Activated CD4-positive, CD25-positive, alpha-beta regulatory T cell treated with anti-CD3 and anti-CD28 coated beads, Interleukin-2, amount 50 U/mL, for 16 hours (primary cell): ENCODE results near the gene ERN1.

Experiments
- DNase-seq: peaks from one replicate; pipeline ENCODE4 v3.0.0-alpha.2; 2020; ENCODE audit warnings: low read depth, low spot score

Gene ERN1

DNA sequence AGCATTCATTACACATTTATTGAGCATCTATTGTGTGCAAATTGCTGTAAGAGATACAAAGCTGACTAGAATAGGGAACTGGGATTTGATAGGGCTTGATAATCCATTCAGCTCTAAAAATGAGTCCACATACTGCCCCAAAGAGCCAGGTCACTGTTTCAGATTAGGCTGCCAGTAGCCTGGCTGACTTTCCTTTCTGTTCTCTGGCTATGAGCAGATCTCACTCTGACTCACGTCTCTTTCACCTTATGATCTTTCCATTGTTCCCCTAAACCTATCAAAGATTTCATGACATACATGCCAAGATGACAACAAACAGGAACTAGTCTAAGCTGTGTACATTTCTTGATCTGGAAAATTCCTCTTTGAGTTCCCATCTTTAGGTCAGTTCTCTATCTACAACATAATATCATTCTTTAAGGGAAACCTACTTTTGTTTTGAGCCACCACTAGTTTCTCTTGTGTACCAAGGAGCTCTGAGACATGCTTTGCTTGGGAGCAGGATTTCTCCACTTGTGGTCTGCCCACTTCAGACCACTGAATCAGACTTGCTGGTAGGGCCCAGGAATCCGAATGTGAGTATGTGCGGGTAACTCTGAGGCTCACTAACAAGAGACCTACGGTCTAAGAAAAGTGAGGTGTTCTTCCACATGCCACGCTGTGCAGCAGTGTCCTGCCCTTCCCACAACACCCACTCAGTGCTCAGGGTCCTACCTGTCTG lies 68.6 kb downstream of the ERN1 start:
- no peak for DNase-seq

DNA sequence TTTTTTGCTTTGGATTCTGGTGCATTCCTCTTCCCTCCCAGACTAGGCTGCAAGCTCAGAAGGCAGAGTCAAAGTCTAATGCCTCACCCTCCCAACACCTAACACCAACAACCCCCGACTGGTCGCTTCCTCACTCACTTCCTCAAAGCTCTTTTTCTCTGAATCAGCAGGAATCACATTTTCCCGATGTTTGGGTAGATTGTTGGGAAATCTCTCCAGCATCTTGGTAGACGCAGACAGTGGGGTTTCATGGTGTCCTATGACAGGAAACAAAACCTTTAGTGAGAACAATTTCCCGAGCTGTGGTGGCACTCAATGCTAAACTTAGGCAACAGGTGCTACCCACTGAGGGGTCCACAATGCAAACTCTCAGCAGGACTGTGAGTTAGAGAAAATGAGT lies 69.6 kb downstream of the ERN1 start:
- no peak for DNase-seq

DNA sequence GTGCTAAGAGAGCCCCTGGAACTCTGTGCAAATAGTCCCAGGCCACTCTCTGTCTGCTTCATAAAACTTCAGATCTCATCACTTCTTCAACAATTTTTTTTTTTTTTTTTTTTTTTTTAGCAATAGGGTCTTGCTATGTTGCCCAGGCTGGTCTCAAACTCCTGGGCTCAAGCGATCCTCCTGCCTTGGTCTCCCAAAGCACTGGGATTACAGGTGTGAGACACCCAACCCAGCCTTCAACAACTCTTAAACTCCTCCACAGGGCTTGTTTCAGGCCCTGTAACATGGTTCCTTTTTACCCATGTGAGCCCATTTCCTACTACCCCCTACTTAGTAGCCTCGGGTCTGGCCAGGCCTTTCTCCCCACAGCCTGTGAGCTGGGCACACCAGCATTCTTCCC lies 70.2 kb downstream of the ERN1 start:
- DNase-seq: no peak

DNA sequence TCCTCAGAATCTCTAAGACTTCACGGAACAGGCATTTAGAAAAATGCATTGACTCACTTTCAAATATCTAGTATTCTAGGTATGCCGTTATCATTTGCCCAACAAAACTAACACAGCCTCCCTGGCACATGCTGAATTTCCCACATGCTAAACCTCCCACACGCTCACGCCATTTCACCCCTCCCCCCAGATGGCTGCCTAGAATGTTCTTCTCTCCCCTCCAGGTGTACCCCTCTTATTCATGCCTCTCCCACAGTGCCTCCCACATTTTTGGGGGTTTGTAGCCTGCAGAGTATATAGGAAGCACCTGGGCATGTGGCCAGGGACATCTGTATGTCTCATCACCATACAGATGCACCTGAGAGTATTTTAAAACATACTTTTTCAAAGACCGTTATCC lies 71.3 kb downstream of the ERN1 start:
- no peak for DNase-seq

DNA sequence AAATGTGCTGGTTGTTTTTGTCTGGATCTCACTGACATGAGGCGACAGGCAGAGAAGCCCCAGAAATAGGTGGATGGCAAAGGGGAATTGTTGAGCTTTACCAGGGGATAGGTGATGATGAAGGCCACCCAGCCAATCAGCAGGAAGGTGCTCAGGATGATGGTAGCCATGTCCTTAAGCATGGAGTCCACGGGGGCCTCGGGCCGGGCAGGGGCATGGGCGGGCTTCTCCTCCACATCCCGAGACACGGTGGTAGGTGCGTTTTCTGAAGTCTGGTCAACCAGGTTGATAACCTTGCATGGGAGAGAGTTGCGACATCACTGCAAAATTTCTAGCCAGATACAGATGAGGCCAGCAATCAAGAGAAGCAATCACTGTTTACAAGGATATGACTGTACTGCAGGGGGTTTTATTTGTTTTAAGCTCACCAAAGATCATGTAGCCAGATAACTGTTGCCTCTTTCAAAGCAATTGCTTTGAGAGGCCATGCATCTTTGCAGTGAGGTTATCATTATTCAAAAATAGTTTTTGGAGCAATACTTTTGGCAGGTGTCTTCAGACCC lies 72.2 kb downstream of the ERN1 start:
- no peak for DNase-seq

DNA sequence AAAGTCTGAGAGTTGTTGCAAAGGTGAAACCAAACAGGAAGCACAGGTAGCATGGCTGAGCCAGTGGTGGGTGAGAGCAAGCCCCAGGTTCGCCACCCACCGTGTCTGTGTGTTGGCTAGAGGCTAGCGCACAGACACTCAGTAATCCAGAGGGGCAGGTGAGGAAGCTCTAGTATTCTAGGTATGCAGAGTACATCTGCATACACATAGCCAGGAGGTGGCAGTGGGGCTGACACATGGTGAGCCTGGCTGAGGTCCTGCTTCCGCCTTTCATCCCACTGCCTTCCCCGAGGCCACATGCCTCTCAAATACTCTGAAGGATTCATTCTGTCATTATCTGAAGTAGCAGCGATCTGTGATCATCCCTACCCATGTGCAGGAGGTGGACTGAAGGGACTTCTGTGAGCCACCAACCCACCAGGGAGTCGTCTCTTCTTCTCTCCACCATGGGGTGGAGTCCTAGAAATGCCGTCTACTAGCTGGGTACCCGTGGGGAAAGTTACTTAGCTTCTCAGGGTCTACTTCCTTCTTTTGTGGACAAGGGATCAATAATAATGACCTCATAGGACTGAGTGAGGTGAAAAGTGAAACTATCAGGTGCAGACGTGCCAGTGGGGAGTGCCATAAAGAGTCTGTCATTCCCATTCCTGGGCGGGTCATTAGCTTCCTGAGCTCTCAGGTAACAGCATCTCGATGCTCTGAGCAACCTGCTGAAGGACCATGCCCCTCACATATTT lies 73.5 kb downstream of the ERN1 start:
- DNase-seq: no peak

DNA sequence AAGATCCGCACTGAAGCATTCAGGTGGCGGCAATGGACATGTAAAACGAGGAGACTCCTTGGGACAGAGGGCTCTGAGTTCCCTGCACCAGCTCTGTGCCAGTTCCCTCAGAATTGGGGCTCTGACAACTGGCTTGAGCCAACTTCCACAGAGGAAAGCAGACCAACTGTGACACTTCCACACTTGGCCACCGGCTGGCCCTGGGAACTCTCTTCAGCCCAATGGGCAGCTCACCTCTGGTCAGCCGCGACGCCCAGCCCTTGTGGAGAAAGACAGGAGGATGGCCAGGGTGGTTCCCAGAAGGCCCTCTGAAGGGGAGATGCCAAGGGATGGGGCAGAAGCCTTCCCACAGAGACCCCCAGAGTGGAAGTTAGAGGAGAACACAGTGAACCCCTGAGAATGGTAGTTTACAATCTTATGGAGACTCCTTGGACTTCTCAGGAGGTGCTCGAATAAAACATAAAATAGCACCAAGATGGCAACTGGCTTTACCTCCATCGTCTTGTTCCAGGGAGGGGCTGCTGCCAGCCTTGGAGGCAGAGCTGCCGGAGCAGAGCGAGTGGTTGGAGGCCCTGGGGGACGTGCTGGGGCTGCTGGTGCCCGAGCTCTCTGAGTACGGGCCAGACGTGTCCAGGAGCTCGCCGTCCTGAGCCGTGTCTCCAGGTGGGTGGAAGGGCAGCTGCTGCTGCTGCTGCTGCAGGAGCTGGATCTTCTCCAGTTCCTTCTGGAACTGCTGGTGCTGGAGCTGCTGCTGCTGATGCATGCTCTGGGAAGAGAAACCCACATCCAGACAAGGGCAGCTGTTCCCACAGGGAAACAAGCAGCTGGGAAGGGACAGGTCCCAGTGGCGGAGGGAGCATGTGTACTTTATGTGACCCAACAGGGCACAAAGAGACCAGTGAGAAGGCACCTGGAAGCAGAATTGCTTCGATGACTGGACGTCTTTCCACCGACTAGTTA lies 74.5 kb downstream of the ERN1 start:
- DNase-seq: no peak

DNA sequence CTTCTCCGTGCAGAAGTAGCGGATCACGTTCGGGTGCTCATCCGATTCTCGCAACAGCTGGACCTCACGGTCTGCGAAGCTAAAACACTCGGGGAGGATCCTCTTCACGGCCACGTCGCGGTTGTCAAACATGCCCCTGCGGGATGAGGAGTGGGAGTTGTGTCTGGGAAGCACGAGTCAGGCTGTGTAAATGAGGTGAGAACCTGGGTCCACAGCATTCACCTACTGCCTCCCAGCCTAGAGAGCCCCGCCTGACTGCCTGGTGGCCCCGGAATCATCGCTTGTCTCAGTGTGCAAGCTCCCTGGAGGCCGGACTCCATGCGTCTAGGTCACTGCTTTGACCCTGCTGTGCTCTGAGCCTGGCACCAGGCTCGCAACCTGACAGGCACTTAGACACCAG lies 75.6 kb downstream of the ERN1 start:
- DNase-seq: no peak

DNA sequence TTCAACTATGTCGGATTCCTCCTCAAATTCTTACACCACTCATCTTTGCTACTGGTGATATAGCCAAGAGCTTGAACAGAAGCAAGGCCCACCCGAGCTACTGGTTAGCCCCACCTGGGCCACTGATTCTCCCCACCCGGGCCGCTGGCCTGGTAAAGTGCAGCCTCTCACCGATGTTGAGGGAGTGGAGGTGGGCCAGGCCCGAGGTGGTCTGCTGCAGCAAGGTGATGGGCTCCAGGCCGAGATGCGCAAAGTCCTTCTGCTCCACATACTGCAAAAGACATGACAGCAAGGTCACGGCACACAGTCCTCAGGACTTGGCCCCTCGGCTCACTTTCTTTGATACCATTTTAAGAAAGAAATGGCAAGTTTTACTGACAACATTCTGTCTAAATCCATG lies 76.8 kb downstream of the ERN1 start:
- no peak for DNase-seq

DNA sequence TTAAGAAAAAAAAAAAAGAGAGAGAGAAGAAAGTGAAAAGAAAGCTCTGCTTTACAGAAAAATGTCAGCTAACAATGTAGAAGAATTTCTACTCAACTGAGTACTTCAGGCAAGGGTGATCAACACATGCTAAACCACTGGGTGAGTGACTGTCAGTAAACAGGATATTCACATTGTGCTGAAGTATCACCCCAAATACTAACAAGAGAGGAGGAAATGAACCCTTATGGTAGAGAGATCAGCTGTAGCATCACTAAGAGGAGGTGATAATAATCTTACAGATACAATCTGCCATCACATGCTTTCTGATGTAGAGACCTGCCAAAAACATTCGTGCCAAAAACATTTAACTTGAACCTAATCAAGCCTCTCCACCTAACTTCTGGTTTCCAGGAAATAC lies 78.8 kb downstream of the ERN1 start:
- no peak for DNase-seq

DNA sequence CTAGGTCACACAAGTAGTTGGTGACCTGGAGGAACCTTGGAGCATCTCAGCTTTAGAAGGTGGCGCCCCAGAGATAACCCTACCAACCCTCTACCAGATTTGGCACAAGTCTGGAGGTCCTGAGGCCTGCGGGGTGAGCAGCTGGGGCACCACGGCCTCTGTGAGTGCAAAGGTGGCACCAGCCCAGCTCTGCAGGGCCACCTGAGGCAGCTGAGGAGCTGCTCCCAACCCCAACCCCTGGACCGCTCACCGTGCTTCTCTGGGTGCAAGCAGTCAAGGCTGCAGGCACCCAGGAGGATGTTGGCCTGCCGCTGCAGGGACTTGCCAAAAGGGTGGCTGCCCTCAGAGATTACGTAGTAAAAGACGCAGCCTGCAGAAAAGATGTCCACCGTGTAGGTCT lies 81.1 kb downstream of the ERN1 start:
- DNase-seq: no peak

DNA sequence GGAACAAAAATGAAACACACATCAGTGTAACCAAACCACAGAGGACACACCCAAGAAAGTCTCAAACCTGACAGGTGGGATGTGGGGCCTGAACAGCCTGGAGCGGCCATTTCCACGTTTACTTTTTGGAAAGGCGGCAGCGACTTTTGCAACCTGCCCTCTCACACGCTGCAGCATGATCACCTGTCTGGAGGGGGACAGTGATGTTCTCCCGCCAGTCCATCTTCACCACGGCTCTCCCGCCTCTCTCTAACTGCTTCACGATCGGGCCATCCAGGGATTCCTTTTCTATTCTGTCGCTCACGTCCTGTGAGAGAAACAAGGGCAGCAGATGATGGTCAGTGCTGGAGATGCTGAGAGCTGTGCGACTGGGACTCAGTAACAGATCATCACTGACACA lies 84.8 kb downstream of the ERN1 start:
- no peak for DNase-seq

DNA sequence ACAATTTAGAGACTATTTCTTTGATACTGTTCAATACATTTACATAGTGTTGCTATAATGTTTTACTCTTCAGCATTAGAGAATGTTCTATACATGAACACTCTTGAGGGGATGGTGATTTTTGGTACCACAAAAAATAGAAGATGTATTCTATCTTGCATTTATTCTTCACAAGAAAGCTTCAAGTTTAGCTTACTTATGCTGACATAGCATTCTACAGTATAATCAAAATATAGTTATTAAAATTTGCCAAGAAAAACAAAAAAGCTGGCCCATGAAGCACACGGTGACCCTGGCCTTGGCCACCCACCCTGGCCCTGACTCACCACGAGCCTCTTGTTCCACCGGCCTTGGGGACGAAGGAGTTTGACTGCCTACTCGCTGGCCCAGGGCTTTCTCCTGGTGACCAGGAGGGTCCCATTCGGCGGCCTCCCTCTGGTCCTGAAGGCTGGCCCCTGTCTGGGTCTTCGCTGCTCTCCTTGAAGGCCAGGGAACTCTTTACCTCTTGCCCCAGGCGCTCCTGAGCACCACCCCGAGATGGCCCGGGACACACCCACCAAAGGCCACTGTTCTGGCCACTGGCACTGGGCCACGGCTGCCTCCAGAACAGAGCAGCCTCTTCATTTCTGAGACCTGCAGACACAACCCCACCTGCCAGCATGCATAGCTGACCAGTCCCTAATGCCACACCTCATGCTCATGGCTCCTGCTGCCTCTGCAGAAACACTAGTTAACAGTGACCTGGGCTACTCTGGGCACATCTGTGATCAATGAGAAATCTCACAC lies 87.1 kb downstream of the ERN1 start:
- DNase-seq: no peak

DNA sequence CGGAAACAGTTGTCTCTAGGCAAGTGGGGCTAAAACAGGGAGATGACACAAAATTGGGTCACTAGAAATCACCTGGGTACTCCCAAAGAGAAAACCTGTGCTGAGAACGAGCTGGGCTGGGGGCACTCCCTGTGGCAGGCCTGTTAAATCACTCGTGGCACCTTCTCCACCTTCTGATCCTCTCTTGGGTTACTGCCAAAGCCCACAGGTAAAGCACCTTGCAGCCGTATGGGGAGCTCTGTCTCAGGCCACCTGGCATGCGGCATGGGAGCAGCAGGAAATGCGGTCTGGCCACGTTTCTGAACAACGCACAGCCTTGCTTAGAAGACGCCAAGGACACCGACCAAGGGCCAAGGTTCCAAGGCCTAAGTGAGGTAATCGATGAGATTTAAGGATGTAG lies 88.0 kb downstream of the ERN1 start:
- DNase-seq: no peak

DNA sequence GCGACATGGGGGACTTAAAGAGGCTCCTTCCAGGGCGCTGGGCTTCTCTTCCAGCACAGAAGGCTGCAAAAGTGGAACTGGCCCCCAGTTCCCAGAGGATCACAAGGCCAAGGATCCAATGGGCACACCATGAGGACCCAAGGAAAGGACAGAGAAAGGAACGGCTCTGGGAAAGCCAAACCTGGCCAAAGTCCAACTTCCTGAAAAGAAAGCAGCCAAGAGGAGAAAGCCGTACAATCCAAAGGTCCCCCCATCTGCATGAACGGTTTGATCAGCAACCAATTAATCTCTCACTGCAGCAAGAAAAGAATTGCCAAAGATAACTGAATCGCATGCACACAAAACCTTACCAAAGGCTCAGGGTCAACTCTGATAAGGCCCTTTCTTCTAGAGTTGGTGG lies 89.7 kb downstream of the ERN1 start:
- DNase-seq: no peak

DNA sequence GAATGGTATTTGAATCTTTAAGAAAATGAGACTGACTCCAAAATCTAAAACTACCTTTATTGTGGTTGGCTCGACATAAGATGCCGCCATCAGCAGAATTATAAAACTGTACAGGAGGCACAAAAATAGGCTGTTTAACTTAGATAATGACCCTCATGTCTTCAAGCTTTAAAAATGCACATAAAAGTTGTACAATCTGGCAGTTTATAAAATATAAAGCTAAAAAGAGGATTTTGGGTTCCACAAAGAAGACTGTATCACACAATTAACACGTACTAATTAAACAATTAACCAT lies 90.9 kb downstream of the ERN1 start:
- DNase-seq: no peak

DNA sequence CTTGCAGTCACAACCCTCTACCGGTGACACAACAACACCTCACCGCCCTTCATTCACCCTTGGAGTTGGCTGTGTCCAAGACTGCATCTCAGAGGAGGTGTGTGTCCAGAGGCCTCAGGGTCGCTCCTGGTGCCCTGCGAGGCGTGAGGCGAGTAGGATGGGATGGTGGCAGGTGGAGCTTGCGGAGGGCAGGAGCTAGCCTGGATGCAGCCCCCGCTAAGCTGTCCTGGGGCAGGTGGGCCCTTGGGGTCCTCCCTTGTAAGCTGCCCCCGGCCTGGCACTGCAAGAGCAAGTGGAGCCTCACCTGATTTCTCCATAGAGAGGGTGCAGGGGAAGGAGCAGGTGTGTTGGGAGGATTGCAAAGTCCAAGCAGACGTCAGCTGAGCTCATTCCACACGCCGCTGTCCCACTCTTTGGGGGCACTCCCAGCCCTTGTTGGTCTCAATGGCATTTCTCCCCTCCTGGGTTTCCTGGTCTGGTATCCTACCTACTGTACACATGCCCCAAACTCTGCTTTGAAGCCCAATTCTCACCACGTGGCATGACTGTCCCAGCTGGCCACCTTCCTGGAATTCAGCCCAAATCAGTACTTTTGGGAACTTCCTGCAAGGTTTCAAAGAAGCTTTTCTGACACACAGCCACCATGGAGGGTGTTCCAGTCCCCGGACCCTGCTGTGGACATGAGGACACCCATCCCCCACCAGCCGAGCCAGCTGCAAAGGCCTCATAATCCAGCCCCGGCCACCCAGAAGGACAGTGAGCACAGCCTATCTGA lies 91.4 kb downstream of the ERN1 start:
- no peak for DNase-seq

DNA sequence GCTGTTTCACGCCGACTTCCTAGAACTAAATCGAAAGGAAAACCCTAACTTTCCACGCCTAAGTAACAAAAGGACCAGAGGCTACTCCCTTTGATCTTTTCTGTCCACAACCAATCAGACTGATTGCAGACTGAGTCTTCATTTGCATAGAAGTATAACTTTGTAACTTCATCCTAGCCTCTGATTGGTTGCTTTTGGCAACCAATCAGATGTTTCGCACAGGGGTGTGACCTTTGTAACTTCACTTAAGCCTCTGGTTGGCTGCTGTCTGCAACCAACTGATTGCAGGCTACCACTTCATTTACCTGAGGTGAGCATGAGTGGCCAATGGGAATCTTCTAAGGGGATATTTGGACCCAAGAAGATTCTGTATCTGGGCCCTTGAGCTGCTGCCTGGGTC lies 92.1 kb downstream of the ERN1 start:
- no peak for DNase-seq

DNA sequence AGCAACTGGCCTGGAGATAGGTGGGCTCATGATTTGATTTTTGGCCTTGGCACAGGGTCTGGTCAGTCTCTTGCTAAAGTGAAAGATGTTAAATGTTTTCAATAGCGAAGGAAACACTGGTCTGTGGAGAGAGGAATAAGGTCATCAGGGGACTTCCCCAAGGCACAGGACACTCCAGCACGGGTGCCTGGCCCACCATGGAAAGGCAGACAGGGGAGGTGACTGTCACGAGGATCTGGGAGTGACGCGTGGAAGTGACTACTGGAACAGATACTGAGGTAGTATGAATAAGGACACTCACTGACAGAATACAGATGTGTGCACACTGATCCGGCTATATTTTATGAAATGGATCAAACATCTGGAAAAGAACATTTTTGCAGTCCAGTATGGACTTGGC lies 92.8 kb downstream of the ERN1 start:
- DNase-seq: no peak

DNA sequence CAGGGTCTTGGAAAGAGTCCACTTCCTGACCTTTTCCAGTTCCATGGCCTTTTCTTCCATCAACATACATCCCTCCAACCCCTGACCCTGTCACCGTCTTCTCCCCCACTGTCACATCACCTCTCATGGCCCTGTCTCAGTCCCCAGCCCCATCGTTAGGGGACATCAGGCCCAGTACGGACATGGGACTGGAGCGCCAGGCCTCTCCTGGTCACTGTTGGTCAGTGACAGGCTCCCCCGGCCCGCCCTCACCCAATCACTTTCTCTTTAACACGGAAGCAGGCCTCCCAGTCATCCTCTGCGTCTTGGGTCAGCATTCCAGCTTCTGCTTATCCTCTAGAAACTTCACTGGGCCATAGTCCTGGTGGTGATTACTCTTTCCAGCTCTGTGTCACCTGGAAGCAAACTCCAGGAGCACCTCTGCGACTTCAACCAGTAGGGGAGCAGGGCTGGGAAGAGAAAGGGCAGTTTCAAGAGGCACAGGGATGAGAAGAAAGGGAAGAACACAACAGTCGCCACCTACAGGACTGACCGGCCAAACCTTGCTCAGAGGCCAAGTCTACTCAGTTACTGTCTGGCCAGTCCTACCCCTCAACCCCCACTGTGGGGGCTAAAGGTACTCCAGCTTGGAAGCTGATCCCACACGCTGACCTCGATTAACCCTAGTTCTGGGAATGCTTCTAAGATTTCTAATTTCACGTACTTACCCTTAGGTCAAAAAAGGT lies 93.6 kb downstream of the ERN1 start:
- no peak for DNase-seq
